ENCODE measurements around the gene RC3H1.
"Not testable (repeated sequence)": the region's sequence is repeated elsewhere in the genome, so short reads cannot be mapped to it uniquely, and the experiment has no call there.

RC3H1 gene

GRCh38 chr1:174018565-174018964 is 3.6 kb downstream of the RC3H1 start:
- no peak for FAIRE-seq

- FAIRE-seq, result no peak
Measured at GRCh38 chr1:174017231-174017970, 4.8 kb downstream of the RC3H1 start.

GRCh38 chr1:174013864-174014418 is 8.2 kb downstream of the RC3H1 start:
- no peak for FAIRE-seq

- no peak for FAIRE-seq
Measured at GRCh38 chr1:174008979-174009378, 13.2 kb downstream of the RC3H1 start.

- no peak for FAIRE-seq
Measured at GRCh38 chr1:174008269-174008668, 13.9 kb downstream of the RC3H1 start.

- no peak for FAIRE-seq
Measured at GRCh38 chr1:174007851-174008250, 14.3 kb downstream of the RC3H1 start.

GRCh38 chr1:174005032-174005431 is 17.1 kb downstream of the RC3H1 start:
- no peak for FAIRE-seq

- no peak for FAIRE-seq
Measured at GRCh38 chr1:174003867-174004266, 18.3 kb downstream of the RC3H1 start.

- FAIRE-seq, result no peak
Measured at GRCh38 chr1:174001573-174001972, 20.6 kb downstream of the RC3H1 start.

GRCh38 chr1:174000371-174000770 is 21.8 kb downstream of the RC3H1 start:
- no peak for FAIRE-seq

GRCh38 chr1:173997791-173998190 is 24.4 kb downstream of the RC3H1 start:
- peak; percentile 41 for FAIRE-seq

- no peak for FAIRE-seq
Measured at GRCh38 chr1:173996995-173997394, 25.2 kb downstream of the RC3H1 start.

GRCh38 chr1:173995475-173995874 is 26.7 kb downstream of the RC3H1 start:
- FAIRE-seq, result no peak

GRCh38 chr1:173993948-173994347 is 28.2 kb downstream of the RC3H1 start:
- not testable (repeated sequence) for FAIRE-seq

GRCh38 chr1:173988068-173988467 is 34.1 kb downstream of the RC3H1 start:
- no peak for FAIRE-seq

- no peak for FAIRE-seq
Measured at GRCh38 chr1:173986951-173987350, 35.2 kb downstream of the RC3H1 start.

GRCh38 chr1:173970252-173970651 is 51.9 kb downstream of the RC3H1 start:
- no peak for FAIRE-seq

GRCh38 chr1:173965896-173966295 is 56.3 kb downstream of the RC3H1 start:
- FAIRE-seq, result not testable (repeated sequence)

- FAIRE-seq, result no peak
Measured at GRCh38 chr1:173963477-173963876, 58.7 kb downstream of the RC3H1 start.

- FAIRE-seq, result no peak
Measured at GRCh38 chr1:173960625-173961024, 61.5 kb downstream of the RC3H1 start.

- no peak for FAIRE-seq
Measured at GRCh38 chr1:173954179-173954578, 68.0 kb downstream of the RC3H1 start.

GRCh38 chr1:173948594-173948993 is 73.6 kb downstream of the RC3H1 start:
- no peak for FAIRE-seq

GRCh38 chr1:173946380-173946921 is 75.7 kb downstream of the RC3H1 start:
- no peak for FAIRE-seq

- FAIRE-seq, result no peak
Measured at GRCh38 chr1:173937062-173937461, 85.1 kb downstream of the RC3H1 start.

GRCh38 chr1:173934440-173934839 is 87.7 kb downstream of the RC3H1 start:
- no peak for FAIRE-seq
